ENCODE measurements around the gene COMMD10.

- no peak for TF ChIP-seq CTCF (IDR thresholded peaks at IDR 0.05)
- TF ChIP-seq POLR2A (IDR thresholded peaks at IDR 0.05): no peak
These were observed 244.7 kb downstream of the COMMD10 start for GRCh38 chr5:116329503-116329902.

All from adrenal gland (tissue), 5 donors.